CD4-positive, alpha-beta T cell (primary cell): ENCODE data around the gene SOX8. TPM values are rescaled to one million over a fixed set of nuclear protein-coding genes. Genes with fewer than 3 reads are reported as not detected.
"Not testable (repeated sequence)": the region's sequence is repeated elsewhere in the genome, so short reads cannot be mapped to it uniquely, and the experiment has no call there.

ENCODE experiments used
- ATAC-seq: fragments of 200-7000 bp; cut with Tn5 transposase; one replicate; pipeline ENCODE4 v1.10.0; 2022; ENCODE audit warnings: mild to moderate bottlenecking; ENCODE audit not compliant: poor library complexity
- CTCF ChIA-PET: fragments of 350-600 bp; sonication (Branson Sonifier 250); formaldehyde crosslinking; loops from one replicate; lab custom pipeline; 2021; ENCODE audit warnings: antibody characterized with exemption, inconsistent platforms; lab: Charles Lee
- POLR2A ChIA-PET: fragments of 350-600 bp; sonication (Branson Sonifier 250); formaldehyde crosslinking; loops from one replicate; lab custom pipeline; 2021; ENCODE audit warnings: antibody characterized with exemption, inconsistent platforms; lab: Charles Lee
- DNase-seq, 14 experiments: peaks; one replicate each; pipeline ENCODE4 v3.0.0-alpha.2; 2013 to 2020; ENCODE audit warnings: mixed read lengths in 2 of 14
- H3K27ac ChIP-seq, 2 donors: one replicate each; pipeline versions ENCODE4 v1.5.1 to v1.7.0; 2013; ENCODE audit warnings: low read length in 2 of 2, low read depth in 1 of 2, mild to moderate bottlenecking in 1 of 2
- H3K27me3 ChIP-seq, 2 experiments: 1 replicate in 1 of 2; 2 replicates in 1 of 2; pipeline versions ENCODE4 v1.6.1 to v1.7.0; 2013; ENCODE audit warnings: low read length in 2 of 2, control low read depth in 1 of 2, mild to moderate bottlenecking in 1 of 2, moderate library complexity in 1 of 2; ENCODE audit not compliant: insufficient read depth in 2 of 2, control insufficient read depth in 1 of 2
- H3K36me3 ChIP-seq: one replicate; pipeline ENCODE4 v1.6.1; 2013; ENCODE audit warnings: low read length, control low read depth; ENCODE audit not compliant: insufficient read depth
- H3K4me1 ChIP-seq: one replicate; pipeline ENCODE4 v1.6.1; 2013; ENCODE audit warnings: low read length, control low read depth; ENCODE audit not compliant: insufficient read depth
- H3K4me3 ChIP-seq: one replicate; pipeline ENCODE4 v1.5.1; 2013; ENCODE audit warnings: mild to moderate bottlenecking, low read length, moderate library complexity
- H3K9me3 ChIP-seq, 2 experiments: 1 replicate in 1 of 2; 2 replicates in 1 of 2; pipeline versions ENCODE4 v1.6.1 to v1.7.0; 2013; ENCODE audit warnings: low read length in 2 of 2, mild to moderate bottlenecking in 2 of 2, control low read depth in 1 of 2, moderate library complexity in 1 of 2; ENCODE audit not compliant: control insufficient read depth in 1 of 2, insufficient read depth in 1 of 2
- H3K27ac Mint-ChIP-seq: one replicate; pipeline ENCODE4 v1.8.0; 2020; ENCODE audit warnings: mixed read lengths
- H3K27me3 Mint-ChIP-seq: one replicate; pipeline ENCODE4 v1.8.0; 2021; ENCODE audit warnings: mixed read lengths
- H3K36me3 Mint-ChIP-seq: one replicate; pipeline ENCODE4 v1.8.0; 2021; ENCODE audit warnings: low read depth, mixed read lengths
- H3K4me1 Mint-ChIP-seq: one replicate; pipeline ENCODE4 v1.8.0; 2021; ENCODE audit warnings: low read depth, mixed read lengths
- H3K4me3 Mint-ChIP-seq: one replicate; pipeline ENCODE4 v1.8.0; 2020; ENCODE audit warnings: mild to moderate bottlenecking, mixed read lengths
- H3K9me3 Mint-ChIP-seq: one replicate; pipeline ENCODE4 v1.8.0; 2020; ENCODE audit warnings: mixed read lengths
- intact Hi-C, 2 experiments: fragments of 100-400 bp; cut with DNase I in 1 of 2; cut with micrococcal nuclease in 1 of 2; formaldehyde crosslinking; loops; one replicate each; pipeline versions ENCODE4 v1.15.1 to v1.9.0; 2023 to 2025; cut with DNase I, micrococcal nuclease
- total RNA-seq, 174 experiments: library from RNA in 2 of 174; stranded (reverse) in 2 of 174; gene quantifications; one replicate each; pipeline ENCODE4 v1.2.3 and lab custom pipeline; 2021 to 2026
- TF ChIP-seq, protein P1 (sequence below): fragments of 200-600 bp; IDR thresholded peaks from one replicate; pipeline ENCODE4 v1.8.0; 2022; ENCODE audit warnings: antibody characterized with exemption, mild to moderate bottlenecking

The SOX8 gene
- total RNA-seq, 2 experiments from 2014 or later = 1.4 to 2.3 TPM

DNA sequence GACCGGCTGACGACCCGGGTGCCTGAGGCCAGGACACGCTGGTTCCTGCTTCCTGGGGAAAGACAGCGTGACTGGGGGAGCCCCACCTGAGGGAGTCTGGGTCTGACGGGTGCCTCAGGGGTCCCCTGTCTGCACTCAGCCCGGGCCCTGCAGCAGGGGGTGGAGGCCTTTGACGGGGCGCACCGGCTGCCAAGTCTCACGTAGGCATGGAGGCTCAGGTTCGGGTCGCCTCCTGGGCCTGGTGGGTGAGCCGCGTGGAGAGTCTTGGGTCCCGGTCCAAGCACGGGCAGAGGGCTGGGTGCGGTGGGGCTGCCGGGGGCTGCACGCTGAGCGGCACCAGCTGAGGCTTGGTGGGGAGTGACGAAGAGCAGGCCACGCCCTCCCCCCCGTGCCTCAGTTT is 40.9 kb downstream of the SOX8 start:
- Histone ChIP-seq H3K36me3 (no peaks in the 10 kb centered on the region), H3K4me1 (no peaks in the 10 kb centered on the region), H3K9me3 (peaks cover 0 to 5% of the 10 kb centered on the region in 2 experiments), H3K4me3 (no peak overlapping the region), H3K27ac (no peak overlapping the region), H3K27me3 (peaks cover 0 to 8% of the 10 kb centered on the region in 2 experiments)
- Mint-ChIP-seq H3K4me3 (no peak overlapping the region), H3K9me3 (no peaks in the 10 kb centered on the region), H3K36me3 (no peaks in the 10 kb centered on the region), H3K27ac (no peak overlapping the region), H3K4me1 (no peaks in the 10 kb centered on the region), H3K27me3 (peaks cover 4% of the 10 kb centered on the region)
- TF ChIP-seq, protein P1, sequence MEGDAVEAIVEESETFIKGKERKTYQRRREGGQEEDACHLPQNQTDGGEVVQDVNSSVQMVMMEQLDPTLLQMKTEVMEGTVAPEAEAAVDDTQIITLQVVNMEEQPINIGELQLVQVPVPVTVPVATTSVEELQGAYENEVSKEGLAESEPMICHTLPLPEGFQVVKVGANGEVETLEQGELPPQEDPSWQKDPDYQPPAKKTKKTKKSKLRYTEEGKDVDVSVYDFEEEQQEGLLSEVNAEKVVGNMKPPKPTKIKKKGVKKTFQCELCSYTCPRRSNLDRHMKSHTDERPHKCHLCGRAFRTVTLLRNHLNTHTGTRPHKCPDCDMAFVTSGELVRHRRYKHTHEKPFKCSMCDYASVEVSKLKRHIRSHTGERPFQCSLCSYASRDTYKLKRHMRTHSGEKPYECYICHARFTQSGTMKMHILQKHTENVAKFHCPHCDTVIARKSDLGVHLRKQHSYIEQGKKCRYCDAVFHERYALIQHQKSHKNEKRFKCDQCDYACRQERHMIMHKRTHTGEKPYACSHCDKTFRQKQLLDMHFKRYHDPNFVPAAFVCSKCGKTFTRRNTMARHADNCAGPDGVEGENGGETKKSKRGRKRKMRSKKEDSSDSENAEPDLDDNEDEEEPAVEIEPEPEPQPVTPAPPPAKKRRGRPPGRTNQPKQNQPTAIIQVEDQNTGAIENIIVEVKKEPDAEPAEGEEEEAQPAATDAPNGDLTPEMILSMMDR = no peak
- no peak for DNase-seq
- POLR2A ChIA-PET = no interaction called here
- CTCF ChIA-PET = no interaction called here
- intact Hi-C loops = no loop called here
- ATAC-seq = no peak

DNA sequence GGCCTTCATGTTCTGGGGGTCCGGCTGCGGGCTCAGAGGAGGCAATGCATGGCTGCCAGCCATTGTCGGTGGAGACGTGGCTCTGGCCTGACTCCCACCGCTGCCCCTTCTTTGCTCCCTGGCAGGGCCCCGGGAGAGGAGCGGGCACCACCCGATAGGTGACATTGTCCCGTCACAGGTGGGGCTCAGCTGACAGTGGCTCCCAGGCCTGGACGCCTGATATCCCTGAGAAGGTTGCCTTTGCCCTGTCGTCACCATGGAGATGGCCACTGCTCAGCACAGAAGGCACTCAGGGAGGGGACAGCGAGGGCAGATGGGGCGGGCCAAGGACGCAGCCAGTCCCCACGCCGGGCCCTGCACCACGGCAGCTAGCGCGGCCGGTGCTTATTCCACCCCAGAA is 42.6 kb downstream of the SOX8 start:
- Mint-ChIP-seq H3K27me3 (no peaks in the 10 kb centered on the region), H3K9me3 (no peaks in the 10 kb centered on the region), H3K36me3 (no peaks in the 10 kb centered on the region), H3K4me1 (no peaks in the 10 kb centered on the region), H3K4me3 (no peak overlapping the region), H3K27ac (no peak overlapping the region)
- Histone ChIP-seq H3K27ac (no peak overlapping the region), H3K4me1 (no peaks in the 10 kb centered on the region), H3K4me3 (no peak overlapping the region), H3K36me3 (no peaks in the 10 kb centered on the region), H3K27me3 (peaks cover 0 to 12% of the 10 kb centered on the region in 2 experiments), H3K9me3 (peaks cover 0 to 10% of the 10 kb centered on the region in 2 experiments)
- ChIA-PET CTCF (no interaction called here), POLR2A (no interaction called here)
- intact Hi-C loops = no loop called here
- TF ChIP-seq, protein P1 = no peak
- DNase-seq = no peak
- ATAC-seq = no peak

DNA sequence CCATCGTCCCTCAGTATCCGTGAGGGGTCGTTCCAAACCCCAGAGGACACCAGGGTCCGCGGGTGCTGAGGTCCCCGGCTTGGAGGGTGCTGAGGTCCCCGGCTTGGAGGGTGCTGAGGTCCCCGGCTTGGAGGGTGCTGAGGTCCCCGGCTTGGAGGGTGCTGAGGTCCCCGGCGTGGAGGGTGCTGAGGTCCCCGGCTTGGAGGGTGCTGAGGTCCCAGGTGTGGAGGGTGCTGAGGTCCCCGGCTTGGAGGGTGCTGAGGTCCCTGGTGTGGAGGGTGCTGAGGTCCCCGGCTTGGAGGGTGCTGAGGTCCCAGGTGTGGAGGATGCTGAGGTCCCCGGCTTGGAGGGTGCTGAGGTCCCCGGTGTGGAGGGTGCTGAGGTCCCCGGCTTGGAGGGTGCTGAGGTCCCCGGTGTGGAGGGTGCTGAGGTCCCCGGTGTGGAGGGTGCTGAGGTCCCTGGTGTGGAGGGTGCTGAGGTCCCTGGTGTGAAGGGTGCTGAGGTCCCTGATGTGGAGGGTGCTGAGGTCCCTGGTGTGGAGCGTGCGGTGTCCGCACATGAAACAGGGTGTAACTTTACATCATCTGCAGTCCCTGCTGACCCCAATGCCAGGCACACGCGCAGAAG is 43.7 kb downstream of the SOX8 start:
- H3K36me3 Mint-ChIP-seq, ATAC-seq, H3K4me1 ChIP-seq, H3K4me1 Mint-ChIP-seq, POLR2A ChIA-PET, intact Hi-C loops, H3K9me3 Mint-ChIP-seq, H3K4me3 Mint-ChIP-seq, H3K36me3 ChIP-seq, H3K27ac ChIP-seq, H3K27me3 Mint-ChIP-seq, H3K4me3 ChIP-seq, H3K27ac Mint-ChIP-seq, CTCF ChIA-PET: not testable (repeated sequence)
- Histone ChIP-seq H3K9me3 (peaks cover 0 to 12% of the 10 kb centered on the region in 2 experiments), H3K27me3 (peaks cover 0 to 12% of the 10 kb centered on the region in 2 experiments)
- DNase-seq = peak in 2 of 14 experiments; percentile 9 to 53
